Endothelial cell of umbilical vein (primary cell): ENCODE data around the gene BRMS1. TPM values are rescaled to one million over a fixed set of nuclear protein-coding genes. Genes with fewer than 3 reads are reported as not detected.

ENCODE experiments used
- BruUV-seq: library from RNA; stranded (reverse); fragments of 400-500 nt; replicated peaks from 2 replicates; lab custom pipeline; 2021; lab: Mats Ljungman, UMichigan
- CTCF ChIA-PET: fragments of 300-600, 350-600 bp; sonication (Branson Sonifier 250); formaldehyde crosslinking; loops from one replicate; lab custom pipeline; 2021; ENCODE audit warnings: antibody characterized with exemption, inconsistent platforms; lab: Charles Lee
- POLR2A ChIA-PET: fragments of 300-600, 350-600 bp; sonication (Branson Sonifier 250); formaldehyde crosslinking; loops from one replicate; lab custom pipeline; 2021; ENCODE audit warnings: antibody characterized with exemption, inconsistent platforms; lab: Charles Lee
- DNase-seq: peaks from one replicate; pipeline ENCODE4 v3.0.0-alpha.2; 2011; ENCODE audit warnings: low read depth, low spot score
- FAIRE-seq: peaks from 2 replicates; lab custom pipeline; 2011; peaks lifted over from hg19 to GRCh38; lab: Jason Lieb, UNC
- H2AFZ ChIP-seq: 2 replicates; pipeline ENCODE4 v1.6.0; 2012; ENCODE audit warnings: low read depth, low read length, control low read depth, inconsistent platforms
- H3K27ac ChIP-seq: 2 replicates; pipeline ENCODE4 v1.5.1; 2011; ENCODE audit warnings: low read depth, mild to moderate bottlenecking, control low read depth, low read length, moderate library complexity; ENCODE audit not compliant: insufficient read depth
- H3K27me3 ChIP-seq, 2 experiments: 2 replicates each; pipeline versions ENCODE4 v1.6.0 to v1.6.1; 2011; ENCODE audit warnings: low read length in 2 of 2, mixed read lengths in 1 of 2; ENCODE audit not compliant: control insufficient read depth in 2 of 2, insufficient read depth in 2 of 2
- H3K36me3 ChIP-seq, 2 experiments: 2 replicates in 1 of 2; 3 replicates in 1 of 2; pipeline ENCODE4 v1.5.1; 2011; ENCODE audit warnings: low read length in 2 of 2, mild to moderate bottlenecking in 1 of 2, moderate library complexity in 1 of 2; ENCODE audit not compliant: control insufficient read depth in 2 of 2, insufficient read depth in 2 of 2; ENCODE audit errors: extremely low read depth in 1 of 2
- H3K4me1 ChIP-seq: 3 replicates; pipeline ENCODE4 v1.5.1; 2011; ENCODE audit warnings: mild to moderate bottlenecking, low read length; ENCODE audit not compliant: control insufficient read depth, insufficient read depth; ENCODE audit errors: extremely low read depth
- H3K4me2 ChIP-seq: 2 replicates; pipeline ENCODE4 v1.6.1; 2011; ENCODE audit warnings: low read length, control low read depth, mixed read lengths; ENCODE audit not compliant: insufficient read depth
- H3K4me3 ChIP-seq, 3 experiments: fragments of 200-600 bp in 1 of 3; sonication (generic), shearing (Covaris generic) in 1 of 3; replicated peaks in 1 of 3; 2 replicates each; pipeline ENCODE4 v1.5.1; 2011 to 2016; ENCODE audit warnings: control low read depth in 3 of 3, low read length in 3 of 3, mild to moderate bottlenecking in 2 of 3, inconsistent platforms in 1 of 3, low read depth in 1 of 3, moderate library complexity in 1 of 3; ENCODE audit not compliant: insufficient read depth in 1 of 3
- H3K79me2 ChIP-seq: 2 replicates; pipeline ENCODE4 v1.6.0; 2012; ENCODE audit warnings: low read length, inconsistent platforms; ENCODE audit not compliant: control insufficient read depth, insufficient read depth
- H3K9ac ChIP-seq: replicated peaks from 2 replicates; pipeline ENCODE3; 2011; ENCODE audit warnings: low read length, control low read depth; ENCODE audit not compliant: insufficient read depth; ENCODE audit errors: extremely low read depth
- H3K9me1 ChIP-seq: replicated peaks from 3 replicates; pipeline ENCODE4 v1.6.0; 2011; ENCODE audit warnings: mild to moderate bottlenecking, low read length; ENCODE audit not compliant: control insufficient read depth, insufficient read depth; ENCODE audit errors: extremely low read depth
- H3K9me3 ChIP-seq: replicated peaks from 2 replicates; pipeline ENCODE4 v1.5.1; 2012; ENCODE audit warnings: low read length, inconsistent platforms; ENCODE audit not compliant: control insufficient read depth, insufficient read depth
- H4K20me1 ChIP-seq: replicated peaks from 2 replicates; pipeline ENCODE3; 2011; ENCODE audit warnings: mild to moderate bottlenecking, low read length; ENCODE audit not compliant: control insufficient read depth, insufficient read depth; ENCODE audit errors: extremely low read depth
- CTCF ChIP-seq, 2 donors: IDR thresholded peaks; 1 replicate in 1 of 2; 2 replicates in 1 of 2; pipeline ENCODE4 v1.5.1; 2011; ENCODE audit warnings: low read length in 2 of 2, mild to moderate bottlenecking in 2 of 2, moderate library complexity in 2 of 2, control low read depth in 1 of 2, inconsistent platforms in 1 of 2, low read depth in 1 of 2; ENCODE audit not compliant: insufficient read depth in 1 of 2; ENCODE audit errors: extremely low read depth in 1 of 2
- EZH2 ChIP-seq: IDR thresholded peaks from 2 replicates; pipeline ENCODE4 v1.6.1; 2012; ENCODE audit warnings: borderline replicate concordance, low read depth, mild to moderate bottlenecking, moderate library complexity, low read length, inconsistent platforms; ENCODE audit not compliant: severe bottlenecking
- JUN ChIP-seq: IDR thresholded peaks from 2 replicates; pipeline ENCODE4 v1.6.1; 2011; ENCODE audit warnings: borderline replicate concordance, low read depth; ENCODE audit not compliant: insufficient read length, insufficient read depth
- MYC ChIP-seq: IDR thresholded peaks from one replicate; pipeline ENCODE4 v1.6.1; 2011; ENCODE audit warnings: mild to moderate bottlenecking, low read depth, low read length
- POLR2A ChIP-seq: IDR thresholded peaks from 2 replicates; pipeline ENCODE4 v1.6.1; 2012; ENCODE audit warnings: low read depth, mild to moderate bottlenecking, control low read depth, low read length
- dilution Hi-C: fragments of 300-500 bp; cut with MboI; formaldehyde crosslinking; loops from one replicate; pipeline ENCODE4 v1.15.0; 2019; ENCODE audit warnings: low sequenced_read_pairs; ENCODE audit not compliant: extremely low pct_ligation_motif_present
- intact Hi-C: fragments of 100-400 bp; cut with micrococcal nuclease; formaldehyde crosslinking; loops from one replicate; pipeline ENCODE4 v1.10.0; 2022
- polyA plus RNA-seq, 4 experiments: library from polyadenylated mRNA; depleted of rRNA in 3 of 4; stranded (reverse) in 3 of 4; unstranded in 1 of 4; fragments of >200 nt; gene quantifications; 2 replicates each; pipeline versions ENCODE4 v1.2.1 to v1.2.3, GENCODE V29; 2011 to 2012; ENCODE audit warnings: missing spikeins in 1 of 4
- total RNA-seq: library from RNA; stranded (reverse); gene quantifications from 2 replicates; pipeline ENCODE4 v1.2.3, GENCODE V29; 2021

Gene BRMS1
- total and polyA plus RNA-seq, 2 donors (not counting 3 experiments of a cell fraction or from before 2014, with no cell fraction given), result 51.4 to 53.1 TPM

- Histone ChIP-seq H3K79me2 (no peaks in the 10 kb centered on the region), H2AFZ (peak overlapping the region; percentile 0), H4K20me1 (no peaks in the 10 kb centered on the region), H3K4me1 (peaks cover 18% of the 10 kb centered on the region), H3K9ac (peak overlapping the region; percentile 85), H3K4me3 (peak overlapping the region in 1 of 3 experiments; percentile 48), H3K36me3 (peaks cover 0 to 2% of the 10 kb centered on the region in 2 experiments), H3K27me3 (no peaks in the 10 kb centered on the region), H3K9me3 (no peaks in the 10 kb centered on the region), H3K4me2 (peak overlapping the region; percentile 2), H3K27ac (peak overlapping the region; percentile 91), H3K9me1 (no peaks in the 10 kb centered on the region)
- ChIA-PET CTCF (interaction anchor here (0.6 to 8.7 kb wide), 7 partner anchors 8 to 112 kb away, joined by 3 to 225 read pairs (median 7); partner anchors contain the start of genes BRMS1 and CD248), POLR2A (interaction anchor here (1.6 kb wide), 1 partner anchor 46 kb away, joined by 6 read pairs; the partner anchor contains the start of gene YIF1A)
- DNase-seq (no peak), FAIRE-seq (peak; percentile 4)
- BruUV-seq, result no TSS peak
- dilution Hi-C loops, result no loop called here
- TF ChIP-seq MYC (no peak), POLR2A (no peak), EZH2 (no peak), CTCF (IDR thresholded peaks at IDR 0.05; ENCODE audit: extremely low read depth in 1 of 2, insufficient read depth in 1 of 2, low read depth in 1 of 2, low read length in 2 of 2) (no peak), JUN (no peak)
- intact Hi-C loops, result no loop called here
These were observed 10.1 kb downstream of the BRMS1 start for GRCh38 chr11:66334605-66335442.
